Measurements from ENCODE around the gene FER. TPM values are rescaled to one million over a fixed set of nuclear protein-coding genes. Genes with fewer than 3 reads are reported as not detected.
"Not testable (repeated sequence)": the region's sequence is repeated elsewhere in the genome, so short reads cannot be mapped to it uniquely, and the experiment has no call there.

The FER gene
- polyA plus RNA-seq, 1 donor (not counting 4 experiments of a cell fraction or from before 2014, with no cell fraction given), result 17.1 TPM

DNA sequence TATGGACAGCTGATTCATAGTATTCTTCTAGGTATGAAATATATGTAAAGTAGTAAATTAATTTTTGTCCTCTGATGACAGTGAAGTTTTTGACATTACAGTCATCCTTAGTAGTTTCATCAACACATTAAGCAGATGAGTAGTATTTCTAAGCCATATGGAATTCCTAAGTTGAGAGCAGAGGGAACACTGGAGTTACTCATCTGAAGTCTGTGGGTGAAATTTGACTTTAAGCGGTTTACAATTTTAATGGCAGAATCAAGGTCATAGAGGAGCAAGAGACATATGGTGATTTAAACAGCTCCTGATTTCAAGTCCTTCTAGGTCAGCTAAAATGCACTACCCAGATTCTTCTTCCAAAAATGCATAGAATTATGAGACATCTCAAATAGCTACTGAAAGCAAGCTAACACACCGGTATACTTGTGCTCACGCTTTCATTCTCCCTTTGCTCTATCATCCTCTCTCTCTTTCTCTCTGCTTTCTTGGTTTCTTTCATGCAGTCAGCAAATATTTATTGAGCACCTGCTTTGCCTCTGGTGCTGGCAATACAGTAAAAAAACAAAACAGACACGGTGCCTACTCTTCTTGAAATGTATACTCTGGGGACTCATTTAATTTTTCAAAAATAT, 235.9 kb downstream of the FER start:
- no peak overlapping the region for H3K9ac ChIP-seq (ENCODE audit: control insufficient read depth, extremely low read depth, insufficient read depth, low read length)
- H3K27ac ChIP-seq (ENCODE audit: control insufficient read depth, insufficient read depth, low read length), result no peak overlapping the region
- DNase-seq (ENCODE audit: low read depth, low spot score) (no peak), FAIRE-seq (no peak)
- dilution Hi-C loops (cut with MboI; ENCODE audit: extremely low pct_ligation_motif_present, low sequenced_read_pairs), result no loop called here
- H3K9me1 ChIP-seq (ENCODE audit: control insufficient read depth, extremely low read depth, insufficient read depth, low read length), result no peaks in the 10 kb centered on the region
- H3K4me3 ChIP-seq (ENCODE audit: control insufficient read depth in 2 of 3, extremely low read depth in 1 of 3, insufficient read depth in 2 of 3, low read depth in 1 of 3, low read length in 3 of 3), result no peak overlapping the region
- no peaks in the 10 kb centered on the region for H3K36me3 ChIP-seq (ENCODE audit: control insufficient read depth in 2 of 2, extremely low read depth in 1 of 2, insufficient read depth in 2 of 2, low read length in 2 of 2)
- no peak overlapping the region for H3K4me2 ChIP-seq (ENCODE audit: control insufficient read depth, extremely low read depth, insufficient read depth, low read depth, low read length)
- H3K27me3 ChIP-seq (ENCODE audit: control insufficient read depth, extremely low read depth, insufficient read depth, low read length), result no peaks in the 10 kb centered on the region
- no peaks in the 10 kb centered on the region for H3K79me2 ChIP-seq (ENCODE audit: control insufficient read depth, insufficient read depth, low read length)
- H3K9me3 ChIP-seq (ENCODE audit: control insufficient read depth, low read depth, low read length), result no peaks in the 10 kb centered on the region
- no peak for TF ChIP-seq EZH2 (IDR thresholded peaks at IDR 0.05; ENCODE audit: low read length)
- TF ChIP-seq, protein P1, sequence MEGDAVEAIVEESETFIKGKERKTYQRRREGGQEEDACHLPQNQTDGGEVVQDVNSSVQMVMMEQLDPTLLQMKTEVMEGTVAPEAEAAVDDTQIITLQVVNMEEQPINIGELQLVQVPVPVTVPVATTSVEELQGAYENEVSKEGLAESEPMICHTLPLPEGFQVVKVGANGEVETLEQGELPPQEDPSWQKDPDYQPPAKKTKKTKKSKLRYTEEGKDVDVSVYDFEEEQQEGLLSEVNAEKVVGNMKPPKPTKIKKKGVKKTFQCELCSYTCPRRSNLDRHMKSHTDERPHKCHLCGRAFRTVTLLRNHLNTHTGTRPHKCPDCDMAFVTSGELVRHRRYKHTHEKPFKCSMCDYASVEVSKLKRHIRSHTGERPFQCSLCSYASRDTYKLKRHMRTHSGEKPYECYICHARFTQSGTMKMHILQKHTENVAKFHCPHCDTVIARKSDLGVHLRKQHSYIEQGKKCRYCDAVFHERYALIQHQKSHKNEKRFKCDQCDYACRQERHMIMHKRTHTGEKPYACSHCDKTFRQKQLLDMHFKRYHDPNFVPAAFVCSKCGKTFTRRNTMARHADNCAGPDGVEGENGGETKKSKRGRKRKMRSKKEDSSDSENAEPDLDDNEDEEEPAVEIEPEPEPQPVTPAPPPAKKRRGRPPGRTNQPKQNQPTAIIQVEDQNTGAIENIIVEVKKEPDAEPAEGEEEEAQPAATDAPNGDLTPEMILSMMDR (optimal IDR thresholded peaks at IDR 0.05 in 1 of 3, IDR thresholded peaks at IDR 0.05 in 1 of 3, conservative IDR thresholded peaks at IDR 0.05 in 1 of 3; ENCODE audit: extremely low read depth in 1 of 3, insufficient read depth in 2 of 3, low read length in 3 of 3), result no peak
- H4K20me1 ChIP-seq (ENCODE audit: control insufficient read depth, extremely low read depth, insufficient read depth, low read length), result no peaks in the 10 kb centered on the region
- no peaks in the 10 kb centered on the region for H3K4me1 ChIP-seq (ENCODE audit: control insufficient read depth, extremely low read depth, insufficient read depth, low read length)
- no peak overlapping the region for H2AFZ ChIP-seq (ENCODE audit: control insufficient read depth, low read length)

DNA sequence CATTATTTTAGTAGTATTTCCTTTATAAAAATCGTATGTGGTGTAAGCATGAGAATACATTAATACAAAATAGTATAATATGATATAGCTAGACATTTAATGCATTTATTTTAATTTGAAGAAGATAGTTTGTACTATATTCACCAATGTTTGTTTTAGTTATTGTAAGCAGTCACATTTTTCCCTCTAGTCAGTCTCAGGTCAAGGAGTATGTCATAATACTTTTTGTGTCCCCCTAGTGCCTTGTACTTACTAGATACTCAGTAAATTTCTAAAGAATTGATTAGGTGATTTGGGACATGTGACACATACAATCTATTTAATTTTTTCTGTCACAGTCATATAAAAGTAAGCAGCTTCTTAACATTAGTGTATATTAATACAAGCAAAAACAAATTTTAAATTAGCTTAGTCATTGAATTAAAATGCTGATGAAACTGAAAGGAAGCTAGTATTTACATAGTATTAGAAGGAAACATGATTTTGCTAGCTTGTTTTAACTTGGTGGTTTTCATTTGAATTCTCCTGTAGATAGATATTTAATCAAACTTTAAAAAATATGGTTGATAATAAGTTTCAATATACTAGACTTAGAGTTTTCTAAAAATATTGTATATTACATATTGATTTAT, 242.2 kb downstream of the FER start:
- H2AFZ ChIP-seq (ENCODE audit: control insufficient read depth, low read length), result no peak overlapping the region
- H3K27me3 ChIP-seq (ENCODE audit: control insufficient read depth, extremely low read depth, insufficient read depth, low read length), result no peaks in the 10 kb centered on the region
- H3K9me3 ChIP-seq (ENCODE audit: control insufficient read depth, low read depth, low read length), result no peaks in the 10 kb centered on the region
- no peak overlapping the region for H3K27ac ChIP-seq (ENCODE audit: control insufficient read depth, insufficient read depth, low read length)
- DNase-seq (ENCODE audit: low read depth, low spot score) (no peak), FAIRE-seq (no peak)
- H3K9me1 ChIP-seq (ENCODE audit: control insufficient read depth, extremely low read depth, insufficient read depth, low read length), result no peaks in the 10 kb centered on the region
- H3K9ac ChIP-seq (ENCODE audit: control insufficient read depth, extremely low read depth, insufficient read depth, low read length), result no peak overlapping the region
- no peak overlapping the region for H3K4me2 ChIP-seq (ENCODE audit: control insufficient read depth, extremely low read depth, insufficient read depth, low read depth, low read length)
- H4K20me1 ChIP-seq (ENCODE audit: control insufficient read depth, extremely low read depth, insufficient read depth, low read length), result no peaks in the 10 kb centered on the region
- TF ChIP-seq, protein P1 (optimal IDR thresholded peaks at IDR 0.05 in 1 of 3, IDR thresholded peaks at IDR 0.05 in 1 of 3, conservative IDR thresholded peaks at IDR 0.05 in 1 of 3; ENCODE audit: extremely low read depth in 1 of 3, insufficient read depth in 2 of 3, low read length in 3 of 3), result no peak
- TF ChIP-seq EZH2 (IDR thresholded peaks at IDR 0.05; ENCODE audit: low read length), result no peak
- H3K79me2 ChIP-seq (ENCODE audit: control insufficient read depth, insufficient read depth, low read length), result no peaks in the 10 kb centered on the region
- no peaks in the 10 kb centered on the region for H3K4me1 ChIP-seq (ENCODE audit: control insufficient read depth, extremely low read depth, insufficient read depth, low read length)
- no peaks in the 10 kb centered on the region for H3K36me3 ChIP-seq (ENCODE audit: control insufficient read depth in 2 of 2, extremely low read depth in 1 of 2, insufficient read depth in 2 of 2, low read length in 2 of 2)
- dilution Hi-C loops (cut with MboI; ENCODE audit: extremely low pct_ligation_motif_present, low sequenced_read_pairs), result no loop called here
- no peak overlapping the region for H3K4me3 ChIP-seq (ENCODE audit: control insufficient read depth in 2 of 3, extremely low read depth in 1 of 3, insufficient read depth in 2 of 3, low read depth in 1 of 3, low read length in 3 of 3)

DNA sequence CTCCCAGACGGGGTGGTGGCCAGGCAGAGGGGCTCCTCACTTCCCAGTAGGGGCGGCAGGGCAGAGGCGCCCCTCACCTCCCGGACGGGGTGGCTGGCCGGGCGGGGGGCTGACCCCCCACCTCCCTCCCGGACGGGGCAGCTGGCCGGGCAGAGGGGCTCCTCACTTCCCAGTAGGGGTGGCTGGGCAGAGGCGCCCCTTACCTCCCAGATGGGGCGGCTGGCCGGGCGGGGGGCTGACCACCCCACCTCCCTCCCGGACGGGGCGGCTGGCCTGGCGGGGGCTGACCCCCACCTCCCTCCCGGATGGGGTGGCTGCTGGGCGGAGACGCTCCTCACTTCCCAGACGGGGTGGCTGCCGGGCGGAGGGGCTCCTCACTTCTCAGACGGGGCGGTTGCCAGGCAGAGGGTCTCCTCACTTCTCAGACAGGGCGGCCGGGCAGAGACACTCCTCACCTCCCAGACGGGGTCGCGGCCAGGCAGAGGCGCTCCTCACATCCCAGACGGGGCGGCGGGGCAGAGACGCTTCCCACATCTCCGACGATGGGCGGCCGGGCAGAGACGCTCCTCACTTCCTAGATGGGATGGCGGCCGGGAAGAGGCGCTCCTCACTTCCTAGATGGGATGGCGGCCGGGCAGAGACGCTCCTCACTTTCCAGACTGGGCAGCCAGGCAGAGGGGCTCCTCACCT, 244.8 kb downstream of the FER start:
- not testable (repeated sequence) for H3K9ac ChIP-seq (ENCODE audit: control insufficient read depth, extremely low read depth, insufficient read depth, low read length); FAIRE-seq

More for the DNA sequence above, 244.8 kb downstream of the FER start:
- H3K36me3 ChIP-seq (ENCODE audit: control insufficient read depth in 2 of 2, extremely low read depth in 1 of 2, insufficient read depth in 2 of 2, low read length in 2 of 2); H3K27me3 ChIP-seq (ENCODE audit: control insufficient read depth, extremely low read depth, insufficient read depth, low read length); H3K27ac ChIP-seq (ENCODE audit: control insufficient read depth, insufficient read depth, low read length); H2AFZ ChIP-seq (ENCODE audit: control insufficient read depth, low read length); H3K79me2 ChIP-seq (ENCODE audit: control insufficient read depth, insufficient read depth, low read length); H3K9me1 ChIP-seq (ENCODE audit: control insufficient read depth, extremely low read depth, insufficient read depth, low read length); DNase-seq (ENCODE audit: low read depth, low spot score); H3K4me3 ChIP-seq (ENCODE audit: control insufficient read depth in 2 of 3, extremely low read depth in 1 of 3, insufficient read depth in 2 of 3, low read depth in 1 of 3, low read length in 3 of 3); H4K20me1 ChIP-seq (ENCODE audit: control insufficient read depth, extremely low read depth, insufficient read depth, low read length); H3K4me1 ChIP-seq (ENCODE audit: control insufficient read depth, extremely low read depth, insufficient read depth, low read length); dilution Hi-C loops (cut with MboI; ENCODE audit: extremely low pct_ligation_motif_present, low sequenced_read_pairs); H3K9me3 ChIP-seq (ENCODE audit: control insufficient read depth, low read depth, low read length); H3K4me2 ChIP-seq (ENCODE audit: control insufficient read depth, extremely low read depth, insufficient read depth, low read depth, low read length): not testable (repeated sequence)

Measured in keratinocyte (primary cell).